ENCODE data around the gene MLLT6.

MLLT6 gene

DNA sequence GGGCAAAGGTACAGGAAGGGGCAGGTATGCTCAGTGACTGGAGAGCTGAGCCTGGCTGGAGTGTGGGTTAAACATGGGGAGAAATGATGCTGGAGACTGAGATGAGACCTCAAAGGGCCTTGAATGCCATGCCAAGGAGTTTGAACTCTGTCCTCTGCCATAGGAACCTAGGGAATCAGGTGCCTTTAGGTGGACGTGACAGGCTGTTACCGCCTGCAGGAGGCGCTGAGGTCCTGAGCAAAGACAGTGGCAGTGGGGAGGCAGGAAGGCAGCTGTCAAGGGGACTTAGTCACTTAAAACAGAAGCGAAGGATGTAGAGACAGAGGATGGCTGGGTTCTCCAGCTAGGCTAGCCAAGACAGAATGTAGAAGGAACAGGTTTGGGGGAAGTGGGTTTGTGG lies 56.5 kb downstream of the MLLT6 start:
- TF ChIP-seq, protein P1, sequence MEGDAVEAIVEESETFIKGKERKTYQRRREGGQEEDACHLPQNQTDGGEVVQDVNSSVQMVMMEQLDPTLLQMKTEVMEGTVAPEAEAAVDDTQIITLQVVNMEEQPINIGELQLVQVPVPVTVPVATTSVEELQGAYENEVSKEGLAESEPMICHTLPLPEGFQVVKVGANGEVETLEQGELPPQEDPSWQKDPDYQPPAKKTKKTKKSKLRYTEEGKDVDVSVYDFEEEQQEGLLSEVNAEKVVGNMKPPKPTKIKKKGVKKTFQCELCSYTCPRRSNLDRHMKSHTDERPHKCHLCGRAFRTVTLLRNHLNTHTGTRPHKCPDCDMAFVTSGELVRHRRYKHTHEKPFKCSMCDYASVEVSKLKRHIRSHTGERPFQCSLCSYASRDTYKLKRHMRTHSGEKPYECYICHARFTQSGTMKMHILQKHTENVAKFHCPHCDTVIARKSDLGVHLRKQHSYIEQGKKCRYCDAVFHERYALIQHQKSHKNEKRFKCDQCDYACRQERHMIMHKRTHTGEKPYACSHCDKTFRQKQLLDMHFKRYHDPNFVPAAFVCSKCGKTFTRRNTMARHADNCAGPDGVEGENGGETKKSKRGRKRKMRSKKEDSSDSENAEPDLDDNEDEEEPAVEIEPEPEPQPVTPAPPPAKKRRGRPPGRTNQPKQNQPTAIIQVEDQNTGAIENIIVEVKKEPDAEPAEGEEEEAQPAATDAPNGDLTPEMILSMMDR (IDR thresholded peaks at IDR 0.05; ENCODE audit: insufficient read depth, missing control alignments): peak; percentile 44
- FAIRE-seq: no peak
- DNase-seq (ENCODE audit: insufficient read length, low spot score): no peak

DNA sequence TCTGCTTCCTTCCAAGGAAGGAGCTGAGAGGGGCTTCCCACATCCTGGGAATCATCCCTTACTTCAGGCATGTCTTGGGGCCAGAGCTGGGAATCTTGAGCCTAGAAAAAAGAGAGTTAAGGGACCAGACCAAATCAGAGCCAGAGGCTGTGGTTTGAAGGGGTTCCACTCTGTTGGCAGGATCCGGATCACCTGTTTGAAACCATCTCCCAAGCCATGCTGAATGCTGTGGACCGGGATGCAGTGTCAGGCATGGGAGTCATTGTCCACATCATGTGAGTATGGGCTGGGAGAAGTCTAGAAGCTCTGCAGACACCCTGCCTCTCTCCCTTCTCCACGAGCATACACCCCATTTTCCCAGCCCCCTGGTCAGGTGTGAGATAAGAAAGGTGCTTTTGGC lies 57.2 kb downstream of the MLLT6 start:
- TF ChIP-seq, protein P1 (IDR thresholded peaks at IDR 0.05; ENCODE audit: insufficient read depth, missing control alignments): no peak
- DNase-seq (ENCODE audit: insufficient read length, low spot score) (no peak), FAIRE-seq (no peak)

DNA sequence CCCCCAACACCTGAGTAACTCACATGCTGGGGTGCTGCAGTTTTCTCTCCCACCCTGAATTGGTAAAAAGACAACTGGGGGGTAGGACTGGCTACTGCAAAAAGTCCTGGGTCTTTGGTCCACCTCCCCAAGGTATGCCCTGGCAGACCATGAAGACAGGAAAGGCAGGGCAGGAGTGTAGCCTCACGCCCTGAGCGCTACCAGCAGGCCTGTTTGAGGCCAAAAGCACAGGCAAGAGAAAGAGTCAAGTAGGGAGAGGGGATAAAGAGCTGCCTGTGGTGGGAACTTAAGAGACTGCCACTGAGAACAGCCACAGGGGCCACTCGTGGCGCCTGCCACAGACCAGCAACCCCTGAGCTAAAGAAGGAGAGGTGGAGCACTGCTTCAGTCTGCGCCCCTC lies 61.3 kb downstream of the MLLT6 start:
- no peak for FAIRE-seq
- TF ChIP-seq, protein P1 (IDR thresholded peaks at IDR 0.05; ENCODE audit: insufficient read depth, missing control alignments): no peak
- DNase-seq (ENCODE audit: insufficient read length, low spot score): no peak

DNA sequence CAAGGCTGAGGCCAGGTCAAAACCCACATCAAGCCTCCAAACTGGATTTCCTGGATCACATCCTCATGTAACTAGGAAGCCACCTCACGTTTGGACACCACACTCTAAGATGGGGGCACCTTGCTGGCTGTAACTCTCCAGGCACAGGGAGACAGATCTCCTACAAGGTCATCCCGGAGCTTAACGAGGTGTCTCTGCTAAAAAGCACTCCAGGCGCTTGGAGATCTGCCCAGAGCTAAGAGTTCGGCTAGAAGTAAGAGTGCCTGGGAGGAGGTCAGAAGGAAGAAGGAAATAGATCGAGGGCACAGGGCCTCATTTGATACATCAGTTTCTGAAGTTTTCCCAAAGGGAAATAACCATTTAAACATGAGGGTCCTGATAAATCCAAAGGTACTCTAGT lies 63.3 kb downstream of the MLLT6 start:
- TF ChIP-seq, protein P1 (IDR thresholded peaks at IDR 0.05; ENCODE audit: insufficient read depth, missing control alignments): no peak
- FAIRE-seq (no peak), DNase-seq (ENCODE audit: insufficient read length, low spot score) (no peak)

DNA sequence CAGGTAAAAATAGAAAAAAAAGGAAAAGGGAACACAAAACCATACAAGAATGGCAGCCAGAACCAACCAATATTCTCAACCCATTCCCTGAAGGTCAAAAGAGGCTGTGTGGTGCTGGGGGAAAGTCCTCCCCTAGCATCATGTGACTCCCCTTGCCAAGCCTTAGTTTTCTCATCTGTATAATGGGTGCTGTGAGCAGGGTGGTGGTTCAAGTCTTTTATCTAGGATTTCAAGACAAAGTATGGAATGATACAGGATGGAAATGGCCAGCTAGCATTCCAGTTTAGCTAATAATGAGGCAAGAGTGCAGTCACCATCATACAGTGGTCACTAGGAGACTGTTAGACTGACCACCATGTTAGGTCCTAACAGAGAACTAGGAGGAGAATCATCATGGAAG lies 68.2 kb downstream of the MLLT6 start:
- no peak for FAIRE-seq
- TF ChIP-seq, protein P1 (IDR thresholded peaks at IDR 0.05; ENCODE audit: insufficient read depth, missing control alignments): no peak

DNA sequence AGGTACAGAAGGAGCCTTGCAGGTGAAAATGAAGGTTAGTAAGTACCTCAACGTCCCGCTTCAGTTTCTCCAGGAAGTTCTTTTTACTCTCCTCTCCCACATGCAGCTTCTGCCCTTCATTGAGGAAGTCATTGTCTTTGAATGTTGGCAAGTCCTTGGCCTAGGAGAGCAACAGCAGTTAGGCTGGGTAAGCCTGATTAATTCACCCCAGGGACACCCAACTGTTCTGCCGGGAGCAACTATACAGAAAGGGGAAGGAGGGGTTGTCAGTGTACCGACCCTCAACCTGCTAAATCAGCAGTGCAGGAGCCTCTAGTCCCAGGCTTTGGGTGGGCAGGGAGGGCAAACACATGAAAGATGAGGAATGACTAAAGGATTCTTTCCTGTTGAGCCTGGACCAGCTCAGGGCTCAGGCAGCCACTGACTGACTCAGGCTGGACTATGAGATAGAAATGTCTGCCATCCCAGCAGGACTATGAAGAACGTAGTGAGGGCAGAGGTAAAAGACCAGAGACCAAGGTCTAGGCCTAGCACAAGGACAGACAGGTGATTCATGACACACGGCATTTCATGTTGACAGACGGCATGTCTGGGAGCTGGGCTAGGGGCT lies 72.7 kb downstream of the MLLT6 start:
- FAIRE-seq (no peak), DNase-seq (ENCODE audit: insufficient read length, low spot score) (no peak)
- TF ChIP-seq, protein P1 (IDR thresholded peaks at IDR 0.05; ENCODE audit: insufficient read depth, missing control alignments): no peak

More for the DNA sequence above, 68.2 kb downstream of the MLLT6 start:
- DNase-seq (ENCODE audit: insufficient read length, low spot score): no peak
